Glutamatergic neuron (in vitro differentiated cells): ENCODE results near the gene GGN. TPM values are rescaled to one million over a fixed set of nuclear protein-coding genes. Genes with fewer than 3 reads are reported as not detected.

ENCODE experiments used
- DNase-seq: peaks from one replicate; pipeline ENCODE4 v3.0.0; 2022
- H3K27ac Mint-ChIP-seq: one replicate; pipeline ENCODE4 v1.8.0; 2020; ENCODE audit warnings: mild to moderate bottlenecking, mixed read lengths, inconsistent platforms; ENCODE audit not compliant: unreplicated experiment
- H3K27me3 Mint-ChIP-seq: one replicate; pipeline ENCODE4 v1.8.0; 2020; ENCODE audit warnings: mild to moderate bottlenecking, moderate library complexity, mixed read lengths, inconsistent platforms; ENCODE audit not compliant: unreplicated experiment
- H3K36me3 Mint-ChIP-seq: one replicate; pipeline ENCODE4 v1.8.0; 2020; ENCODE audit warnings: mild to moderate bottlenecking, mixed read lengths, inconsistent platforms; ENCODE audit not compliant: unreplicated experiment
- H3K4me1 Mint-ChIP-seq: one replicate; pipeline ENCODE4 v1.8.0; 2020; ENCODE audit warnings: mild to moderate bottlenecking, low read depth, mixed read lengths, inconsistent platforms; ENCODE audit not compliant: unreplicated experiment
- H3K4me3 Mint-ChIP-seq: one replicate; pipeline ENCODE4 v1.8.0; 2020; ENCODE audit warnings: mild to moderate bottlenecking, mixed read lengths, inconsistent platforms; ENCODE audit not compliant: unreplicated experiment
- H3K9me3 Mint-ChIP-seq: one replicate; pipeline ENCODE4 v1.8.0; 2020; ENCODE audit warnings: mild to moderate bottlenecking, moderate library complexity, mixed read lengths, inconsistent platforms; ENCODE audit not compliant: unreplicated experiment
- total RNA-seq: library from RNA; stranded (reverse); fragmentation: NEBNext Ultra II Directional; extraction: Animal tissue kit (Norgen Biotek cat#: 25700); gene quantifications from one replicate; pipeline ENCODE4 v1.2.1, GENCODE V29; 2021; ENCODE audit not compliant: unreplicated experiment
- TF ChIP-seq, protein P1 (sequence below): fragments of 200-600 bp; sonication (generic); IDR thresholded peaks from one replicate; pipeline ENCODE4 v1.5.0; 2021; ENCODE audit not compliant: partially characterized antibody, unreplicated experiment

GGN gene
- total RNA-seq, 1 donor from 2014 or later = 2.0 TPM

DNA sequence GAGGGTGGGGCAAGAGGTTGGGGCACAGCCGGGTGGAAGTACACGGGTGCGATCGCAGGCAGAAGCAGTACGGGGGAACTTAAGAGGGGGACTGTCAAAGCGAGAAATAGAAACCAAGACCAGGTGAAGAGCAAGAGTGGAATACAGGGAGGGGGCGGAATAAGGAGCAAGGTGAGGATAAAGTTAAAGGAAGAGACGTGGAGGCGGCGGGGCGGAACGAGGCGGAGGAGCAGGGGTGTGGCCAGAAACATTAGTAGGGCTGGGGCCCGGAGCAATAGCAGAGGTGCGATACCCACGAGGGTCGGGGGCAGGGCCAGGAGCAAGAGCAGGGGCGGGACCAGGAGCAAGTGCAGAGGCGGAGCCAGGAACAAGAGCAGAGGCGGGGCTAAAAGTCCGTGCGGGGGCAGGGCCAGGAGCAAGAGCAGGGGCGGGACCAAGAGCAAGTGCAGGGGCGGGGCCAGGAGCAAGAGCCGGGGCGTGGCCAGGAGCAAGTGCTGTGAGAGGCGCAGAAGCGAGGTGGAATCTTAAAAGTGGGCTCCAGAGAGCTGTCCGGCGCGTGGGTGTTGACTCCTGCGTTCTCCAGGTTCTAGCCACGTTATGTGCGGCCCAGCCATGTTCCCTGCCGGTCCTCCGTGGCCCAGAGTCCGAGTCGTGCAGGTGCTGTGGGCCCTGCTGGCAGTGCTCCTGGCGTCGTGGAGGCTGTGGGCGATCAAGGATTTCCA lies 51.0 kb downstream of the GGN start:
- H3K36me3 Mint-ChIP-seq = peaks cover 6% of the 10 kb centered on the region
- peak overlapping the region; percentile 90 for H3K27ac Mint-ChIP-seq
- H3K9me3 Mint-ChIP-seq = peaks cover 11% of the 10 kb centered on the region
- peaks cover 6% of the 10 kb centered on the region for H3K27me3 Mint-ChIP-seq
- H3K4me3 Mint-ChIP-seq = peak overlapping the region; percentile 89
- DNase-seq = peak; percentile 96
- TF ChIP-seq, protein P1, sequence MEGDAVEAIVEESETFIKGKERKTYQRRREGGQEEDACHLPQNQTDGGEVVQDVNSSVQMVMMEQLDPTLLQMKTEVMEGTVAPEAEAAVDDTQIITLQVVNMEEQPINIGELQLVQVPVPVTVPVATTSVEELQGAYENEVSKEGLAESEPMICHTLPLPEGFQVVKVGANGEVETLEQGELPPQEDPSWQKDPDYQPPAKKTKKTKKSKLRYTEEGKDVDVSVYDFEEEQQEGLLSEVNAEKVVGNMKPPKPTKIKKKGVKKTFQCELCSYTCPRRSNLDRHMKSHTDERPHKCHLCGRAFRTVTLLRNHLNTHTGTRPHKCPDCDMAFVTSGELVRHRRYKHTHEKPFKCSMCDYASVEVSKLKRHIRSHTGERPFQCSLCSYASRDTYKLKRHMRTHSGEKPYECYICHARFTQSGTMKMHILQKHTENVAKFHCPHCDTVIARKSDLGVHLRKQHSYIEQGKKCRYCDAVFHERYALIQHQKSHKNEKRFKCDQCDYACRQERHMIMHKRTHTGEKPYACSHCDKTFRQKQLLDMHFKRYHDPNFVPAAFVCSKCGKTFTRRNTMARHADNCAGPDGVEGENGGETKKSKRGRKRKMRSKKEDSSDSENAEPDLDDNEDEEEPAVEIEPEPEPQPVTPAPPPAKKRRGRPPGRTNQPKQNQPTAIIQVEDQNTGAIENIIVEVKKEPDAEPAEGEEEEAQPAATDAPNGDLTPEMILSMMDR = no peak
- H3K4me1 Mint-ChIP-seq = peaks cover 12% of the 10 kb centered on the region

DNA sequence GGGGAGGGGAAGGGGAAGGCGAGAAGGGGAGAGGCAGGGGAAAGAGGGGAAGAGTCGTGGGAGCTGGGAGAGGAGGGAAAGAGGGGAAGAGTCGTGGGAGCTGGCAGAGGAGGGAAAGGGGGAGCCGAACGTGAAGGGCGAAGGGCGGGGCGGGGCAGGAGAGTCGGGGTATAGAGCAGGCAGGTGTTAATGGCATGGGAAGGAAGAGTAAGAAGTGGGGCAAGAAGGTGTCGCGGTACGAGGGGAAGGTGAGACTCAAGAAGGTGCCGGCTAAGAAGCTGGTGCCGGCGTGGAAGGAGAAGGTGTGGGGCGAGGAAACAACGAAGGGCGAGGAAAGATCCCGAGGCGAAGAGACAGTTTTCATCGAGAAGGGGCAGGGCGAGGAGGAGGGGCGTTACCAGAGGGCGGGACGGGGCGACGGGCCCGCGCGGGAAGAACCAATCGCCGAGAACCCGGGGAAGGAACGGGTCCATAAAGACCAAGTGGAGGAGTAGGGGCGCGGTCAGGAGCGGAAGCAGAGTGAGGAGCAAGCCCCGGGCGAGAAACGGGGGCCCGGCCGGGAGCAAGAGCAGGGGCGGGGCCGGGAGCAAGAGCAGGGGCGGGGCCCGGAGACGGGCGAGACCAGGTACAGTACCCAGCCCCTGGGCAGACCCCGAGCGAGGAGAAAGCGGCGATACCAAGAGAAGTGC lies 51.7 kb downstream of the GGN start:
- peaks cover 6% of the 10 kb centered on the region for H3K27me3 Mint-ChIP-seq
- H3K4me1 Mint-ChIP-seq = peaks cover 12% of the 10 kb centered on the region
- H3K4me3 Mint-ChIP-seq = peak overlapping the region; percentile 89
- peak overlapping the region; percentile 90 for H3K27ac Mint-ChIP-seq
- peak; percentile 94 for DNase-seq
- H3K36me3 Mint-ChIP-seq = peaks cover 4% of the 10 kb centered on the region
- H3K9me3 Mint-ChIP-seq = peaks cover 11% of the 10 kb centered on the region
- TF ChIP-seq, protein P1 = no peak

Other genes starting within 250 kb of the GGN start
- gene DPF1, start 163.8 kb downstream of the GGN start, total RNA-seq = 33.8 TPM
- 327 TPM for gene PPP1R14A, start 131.7 kb downstream of the GGN start, total RNA-seq
- 78.9 TPM for gene SPINT2, start 123.5 kb downstream of the GGN start, total RNA-seq
- 1.1 TPM for gene C19orf33, start 83.8 kb downstream of the GGN start, total RNA-seq
- 101 TPM for gene YIF1B, start 72.1 kb downstream of the GGN start, total RNA-seq
- 2.7 TPM for gene KCNK6, start 68.2 kb downstream of the GGN start, total RNA-seq
- gene CATSPERG, start 52.2 kb downstream of the GGN start, total RNA-seq = 39.0 TPM
- gene PSMD8, start 13.5 kb downstream of the GGN start, total RNA-seq = 156 TPM
- gene SPRED3, start 663 bp upstream of the GGN start, total RNA-seq = 8.7 TPM
- gene FAM98C, start 15.1 kb upstream of the GGN start, total RNA-seq = 5.8 TPM
- gene RASGRP4, start 38.2 kb upstream of the GGN start, total RNA-seq = not detected
- gene RYR1, start 45.7 kb upstream of the GGN start, total RNA-seq = 117 TPM
- 6.3 TPM for gene MAP4K1, start 229.9 kb upstream of the GGN start, total RNA-seq
- 247 TPM for gene EIF3K, start 231.2 kb upstream of the GGN start, total RNA-seq